Endothelial cell of umbilical vein (primary cell): ENCODE data around the gene ZMYM3. TPM values are rescaled to one million over a fixed set of nuclear protein-coding genes. Genes with fewer than 3 reads are reported as not detected.

Experiments used
- BruUV-seq: library from RNA; stranded (reverse); fragments of 400-500 nt; replicated peaks from 2 replicates; lab custom pipeline; 2021; lab: Mats Ljungman, UMichigan
- CTCF ChIA-PET: fragments of 300-600, 350-600 bp; sonication (Branson Sonifier 250); formaldehyde crosslinking; loops from one replicate; lab custom pipeline; 2021; ENCODE audit warnings: antibody characterized with exemption, inconsistent platforms; lab: Charles Lee
- POLR2A ChIA-PET: fragments of 300-600, 350-600 bp; sonication (Branson Sonifier 250); formaldehyde crosslinking; loops from one replicate; lab custom pipeline; 2021; ENCODE audit warnings: antibody characterized with exemption, inconsistent platforms; lab: Charles Lee
- DNase-seq: peaks from one replicate; pipeline ENCODE4 v3.0.0-alpha.2; 2011; ENCODE audit warnings: low read depth, low spot score
- FAIRE-seq: peaks from 2 replicates; lab custom pipeline; 2011; peaks lifted over from hg19 to GRCh38; lab: Jason Lieb, UNC
- H2AFZ ChIP-seq: 2 replicates; pipeline ENCODE4 v1.6.0; 2012; ENCODE audit warnings: low read depth, low read length, control low read depth, inconsistent platforms
- H3K27ac ChIP-seq: 2 replicates; pipeline ENCODE4 v1.5.1; 2011; ENCODE audit warnings: low read depth, mild to moderate bottlenecking, control low read depth, low read length, moderate library complexity; ENCODE audit not compliant: insufficient read depth
- H3K27me3 ChIP-seq, 2 experiments: 2 replicates each; pipeline versions ENCODE4 v1.6.0 to v1.6.1; 2011; ENCODE audit warnings: low read length in 2 of 2, mixed read lengths in 1 of 2; ENCODE audit not compliant: control insufficient read depth in 2 of 2, insufficient read depth in 2 of 2
- H3K36me3 ChIP-seq, 2 experiments: 2 replicates in 1 of 2; 3 replicates in 1 of 2; pipeline ENCODE4 v1.5.1; 2011; ENCODE audit warnings: low read length in 2 of 2, mild to moderate bottlenecking in 1 of 2, moderate library complexity in 1 of 2; ENCODE audit not compliant: control insufficient read depth in 2 of 2, insufficient read depth in 2 of 2; ENCODE audit errors: extremely low read depth in 1 of 2
- H3K4me1 ChIP-seq: 3 replicates; pipeline ENCODE4 v1.5.1; 2011; ENCODE audit warnings: mild to moderate bottlenecking, low read length; ENCODE audit not compliant: control insufficient read depth, insufficient read depth; ENCODE audit errors: extremely low read depth
- H3K4me2 ChIP-seq: 2 replicates; pipeline ENCODE4 v1.6.1; 2011; ENCODE audit warnings: low read length, control low read depth, mixed read lengths; ENCODE audit not compliant: insufficient read depth
- H3K4me3 ChIP-seq, 3 experiments: fragments of 200-600 bp in 1 of 3; sonication (generic), shearing (Covaris generic) in 1 of 3; replicated peaks in 1 of 3; 2 replicates each; pipeline ENCODE4 v1.5.1; 2011 to 2016; ENCODE audit warnings: control low read depth in 3 of 3, low read length in 3 of 3, mild to moderate bottlenecking in 2 of 3, inconsistent platforms in 1 of 3, low read depth in 1 of 3, moderate library complexity in 1 of 3; ENCODE audit not compliant: insufficient read depth in 1 of 3
- H3K79me2 ChIP-seq: 2 replicates; pipeline ENCODE4 v1.6.0; 2012; ENCODE audit warnings: low read length, inconsistent platforms; ENCODE audit not compliant: control insufficient read depth, insufficient read depth
- H3K9ac ChIP-seq: replicated peaks from 2 replicates; pipeline ENCODE3; 2011; ENCODE audit warnings: low read length, control low read depth; ENCODE audit not compliant: insufficient read depth; ENCODE audit errors: extremely low read depth
- H3K9me1 ChIP-seq: replicated peaks from 3 replicates; pipeline ENCODE4 v1.6.0; 2011; ENCODE audit warnings: mild to moderate bottlenecking, low read length; ENCODE audit not compliant: control insufficient read depth, insufficient read depth; ENCODE audit errors: extremely low read depth
- H3K9me3 ChIP-seq: replicated peaks from 2 replicates; pipeline ENCODE4 v1.5.1; 2012; ENCODE audit warnings: low read length, inconsistent platforms; ENCODE audit not compliant: control insufficient read depth, insufficient read depth
- H4K20me1 ChIP-seq: replicated peaks from 2 replicates; pipeline ENCODE3; 2011; ENCODE audit warnings: mild to moderate bottlenecking, low read length; ENCODE audit not compliant: control insufficient read depth, insufficient read depth; ENCODE audit errors: extremely low read depth
- EZH2 ChIP-seq: IDR thresholded peaks from 2 replicates; pipeline ENCODE4 v1.6.1; 2012; ENCODE audit warnings: borderline replicate concordance, low read depth, mild to moderate bottlenecking, moderate library complexity, low read length, inconsistent platforms; ENCODE audit not compliant: severe bottlenecking
- FOS ChIP-seq: IDR thresholded peaks from 2 replicates; pipeline ENCODE4 v1.6.1; 2011; ENCODE audit warnings: mild to moderate bottlenecking, low read length, moderate library complexity, borderline replicate concordance; ENCODE audit not compliant: insufficient read depth
- GATA2 ChIP-seq: IDR thresholded peaks from 2 replicates; pipeline ENCODE4 v1.7.0; 2011; ENCODE audit warnings: low read depth, mild to moderate bottlenecking, moderate library complexity, mixed read lengths, low read length; ENCODE audit not compliant: insufficient read length, insufficient read depth
- JUN ChIP-seq: IDR thresholded peaks from 2 replicates; pipeline ENCODE4 v1.6.1; 2011; ENCODE audit warnings: borderline replicate concordance, low read depth; ENCODE audit not compliant: insufficient read length, insufficient read depth
- MYC ChIP-seq: IDR thresholded peaks from one replicate; pipeline ENCODE4 v1.6.1; 2011; ENCODE audit warnings: mild to moderate bottlenecking, low read depth, low read length
- POLR2A ChIP-seq: IDR thresholded peaks from 2 replicates; pipeline ENCODE4 v1.6.1; 2012; ENCODE audit warnings: low read depth, mild to moderate bottlenecking, control low read depth, low read length
- POLR2AphosphoS5 ChIP-seq: IDR thresholded peaks from 2 replicates; pipeline ENCODE4 v1.6.1; 2012; ENCODE audit warnings: low read depth, mild to moderate bottlenecking, control low read depth, low read length, moderate library complexity; ENCODE audit not compliant: insufficient read depth
- dilution Hi-C: fragments of 300-500 bp; cut with MboI; formaldehyde crosslinking; loops from one replicate; pipeline ENCODE4 v1.15.0; 2019; ENCODE audit warnings: low sequenced_read_pairs; ENCODE audit not compliant: extremely low pct_ligation_motif_present
- intact Hi-C: fragments of 100-400 bp; cut with micrococcal nuclease; formaldehyde crosslinking; loops from one replicate; pipeline ENCODE4 v1.10.0; 2022
- polyA plus RNA-seq, 4 experiments: library from polyadenylated mRNA; depleted of rRNA in 3 of 4; stranded (reverse) in 3 of 4; unstranded in 1 of 4; fragments of >200 nt; gene quantifications; 2 replicates each; pipeline versions ENCODE4 v1.2.1 to v1.2.3, GENCODE V29; 2011 to 2012; ENCODE audit warnings: missing spikeins in 1 of 4
- total RNA-seq: library from RNA; stranded (reverse); gene quantifications from 2 replicates; pipeline ENCODE4 v1.2.3, GENCODE V29; 2021
- TF ChIP-seq, protein P1 (sequence below): IDR thresholded peaks from 2 replicates; pipeline ENCODE4 v1.6.1; 2011; ENCODE audit not compliant: insufficient read depth, insufficient read length
- TF ChIP-seq, protein P2 (sequence below), 2 donors: IDR thresholded peaks; 1 replicate in 1 of 2; 2 replicates in 1 of 2; pipeline ENCODE4 v1.5.1; 2011; ENCODE audit warnings: low read length in 2 of 2, mild to moderate bottlenecking in 2 of 2, moderate library complexity in 2 of 2, control low read depth in 1 of 2, inconsistent platforms in 1 of 2, low read depth in 1 of 2; ENCODE audit not compliant: insufficient read depth in 1 of 2; ENCODE audit errors: extremely low read depth in 1 of 2

Gene ZMYM3
- total and polyA plus RNA-seq, 2 donors (not counting 3 experiments of a cell fraction or from before 2014, with no cell fraction given): 26.5 to 32.9 TPM

DNA sequence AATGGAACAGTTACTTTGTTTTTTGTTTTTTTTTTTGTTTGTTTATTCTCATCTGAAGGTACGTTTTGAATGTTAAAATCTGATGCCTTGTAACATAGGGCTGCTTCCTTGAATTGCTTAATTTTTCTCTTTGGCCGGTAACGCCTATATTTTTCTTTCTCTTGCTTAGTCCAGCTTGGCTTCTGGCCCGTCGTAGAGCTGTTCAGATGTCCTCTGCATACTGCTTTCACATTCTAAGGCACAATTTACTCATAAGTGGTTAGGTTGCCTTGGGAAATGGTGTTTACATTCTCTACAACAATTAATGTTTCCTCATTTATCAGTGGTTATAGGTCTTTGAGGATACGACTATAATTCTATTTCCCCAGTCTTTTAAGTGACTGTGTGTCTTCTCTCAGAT, 37.4 kb upstream of the ZMYM3 start:
- no peaks in the 10 kb centered on the region for H3K4me1 ChIP-seq
- H3K4me2 ChIP-seq: no peak overlapping the region
- peaks cover 50% of the 10 kb centered on the region for H3K79me2 ChIP-seq
- ChIA-PET POLR2A (interaction anchor here (0.7 kb wide), 1 partner anchor 8 kb away, joined by 6 read pairs; the partner anchor contains the start of gene NONO), CTCF (no interaction called here)
- H3K9ac ChIP-seq: no peak overlapping the region
- no peak for DNase-seq
- intact Hi-C loops: no loop called here
- dilution Hi-C loops: no loop called here
- no peaks in the 10 kb centered on the region for H3K9me3 ChIP-seq
- no peaks in the 10 kb centered on the region for H3K9me1 ChIP-seq
- H4K20me1 ChIP-seq: no peaks in the 10 kb centered on the region
- no peaks in the 10 kb centered on the region for H3K27me3 ChIP-seq
- H2AFZ ChIP-seq: no peak overlapping the region
- peaks cover 8 to 9% of the 10 kb centered on the region in 2 experiments for H3K36me3 ChIP-seq
- no peak overlapping the region for H3K27ac ChIP-seq
- FAIRE-seq: no peak
- no TSS peak for BruUV-seq
- TF ChIP-seq FOS (no peak), POLR2AphosphoS5 (no peak), POLR2A (no peak), GATA2 (no peak), JUN (no peak), MYC (no peak), EZH2 (no peak)
- TF ChIP-seq, protein P1, sequence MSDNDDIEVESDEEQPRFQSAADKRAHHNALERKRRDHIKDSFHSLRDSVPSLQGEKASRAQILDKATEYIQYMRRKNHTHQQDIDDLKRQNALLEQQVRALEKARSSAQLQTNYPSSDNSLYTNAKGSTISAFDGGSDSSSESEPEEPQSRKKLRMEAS: no peak
- TF ChIP-seq, protein P2, sequence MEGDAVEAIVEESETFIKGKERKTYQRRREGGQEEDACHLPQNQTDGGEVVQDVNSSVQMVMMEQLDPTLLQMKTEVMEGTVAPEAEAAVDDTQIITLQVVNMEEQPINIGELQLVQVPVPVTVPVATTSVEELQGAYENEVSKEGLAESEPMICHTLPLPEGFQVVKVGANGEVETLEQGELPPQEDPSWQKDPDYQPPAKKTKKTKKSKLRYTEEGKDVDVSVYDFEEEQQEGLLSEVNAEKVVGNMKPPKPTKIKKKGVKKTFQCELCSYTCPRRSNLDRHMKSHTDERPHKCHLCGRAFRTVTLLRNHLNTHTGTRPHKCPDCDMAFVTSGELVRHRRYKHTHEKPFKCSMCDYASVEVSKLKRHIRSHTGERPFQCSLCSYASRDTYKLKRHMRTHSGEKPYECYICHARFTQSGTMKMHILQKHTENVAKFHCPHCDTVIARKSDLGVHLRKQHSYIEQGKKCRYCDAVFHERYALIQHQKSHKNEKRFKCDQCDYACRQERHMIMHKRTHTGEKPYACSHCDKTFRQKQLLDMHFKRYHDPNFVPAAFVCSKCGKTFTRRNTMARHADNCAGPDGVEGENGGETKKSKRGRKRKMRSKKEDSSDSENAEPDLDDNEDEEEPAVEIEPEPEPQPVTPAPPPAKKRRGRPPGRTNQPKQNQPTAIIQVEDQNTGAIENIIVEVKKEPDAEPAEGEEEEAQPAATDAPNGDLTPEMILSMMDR (IDR thresholded peaks at IDR 0.05; ENCODE audit: extremely low read depth in 1 of 2, insufficient read depth in 1 of 2, low read depth in 1 of 2, low read length in 2 of 2): no peak
- no peak overlapping the region for H3K4me3 ChIP-seq
